Stomach (tissue), 4 donors: ENCODE measurements around the gene AKNA.

Experiments
- CTCF ChIP-seq, 7 experiments: fragments of 450-650 bp in 4 of 7; fragments of 200-600 bp in 3 of 7; sonication (generic) in 3 of 7; IDR thresholded peaks; one replicate each; pipeline ENCODE4 v1.5.1; 2016 to 2019; ENCODE audit warnings: antibody characterized with exemption in 7 of 7, control low read depth in 2 of 7, mild to moderate bottlenecking in 1 of 7
- POLR2A ChIP-seq, 4 donors: fragments of 450-650 bp; IDR thresholded peaks; one replicate each; pipeline ENCODE4 v1.6.1; 2016; ENCODE audit warnings: antibody characterized with exemption in 4 of 4, control low read depth in 2 of 4, mild to moderate bottlenecking in 1 of 4, moderate library complexity in 1 of 4
- POLR2AphosphoS5 ChIP-seq, 3 donors: sonication (generic); formaldehyde crosslinking; IDR thresholded peaks; one replicate each; pipeline ENCODE4 v1.6.1; 2016; ENCODE audit warnings: antibody characterized with exemption in 3 of 3

- no peak for TF ChIP-seq POLR2A (IDR thresholded peaks at IDR 0.05)
- no peak for TF ChIP-seq POLR2AphosphoS5 (IDR thresholded peaks at IDR 0.05)
- no peak for TF ChIP-seq CTCF (IDR thresholded peaks at IDR 0.05)
Measured at GRCh38 chr9:114421147-114421546, 33.4 kb upstream of the AKNA start.
